Liver (tissue), 9 donors: ENCODE measurements around the gene RPTN. TPM values are rescaled to one million over a fixed set of nuclear protein-coding genes. Genes with fewer than 3 reads are reported as not detected.

Source experiments
- DNase-seq: peaks from one replicate; pipeline ENCODE4 v3.0.0-alpha.2; 2017; ENCODE audit warnings: low spot score
- H3K27ac ChIP-seq, 2 donors: one replicate each; pipeline ENCODE4 v1.7.0; 2013; ENCODE audit warnings: inconsistent platforms in 2 of 2, low read length in 2 of 2, control low read depth in 1 of 2, low read depth in 1 of 2, mild to moderate bottlenecking in 1 of 2
- H3K27me3 ChIP-seq, 4 donors: one replicate each; pipeline versions ENCODE4 v1.6.1 to v1.7.0; 2013; ENCODE audit warnings: low read length in 3 of 4, inconsistent platforms in 1 of 4, mild to moderate bottlenecking in 1 of 4, moderate library complexity in 1 of 4; ENCODE audit not compliant: control insufficient read depth in 4 of 4, insufficient read depth in 4 of 4
- H3K36me3 ChIP-seq, 4 donors: one replicate each; pipeline versions ENCODE4 v1.6.1 to v1.7.0; 2013; ENCODE audit warnings: low read length in 3 of 4, mild to moderate bottlenecking in 3 of 4, low read depth in 1 of 4, moderate library complexity in 1 of 4; ENCODE audit not compliant: control insufficient read depth in 4 of 4, insufficient read depth in 3 of 4
- H3K4me1 ChIP-seq, 4 donors: one replicate each; pipeline versions ENCODE4 v1.6.1 to v1.7.0; 2013; ENCODE audit warnings: low read length in 3 of 4, mild to moderate bottlenecking in 3 of 4, moderate library complexity in 1 of 4; ENCODE audit not compliant: control insufficient read depth in 4 of 4, insufficient read depth in 4 of 4
- H3K4me3 ChIP-seq, 3 donors: one replicate each; pipeline versions ENCODE4 v1.6.1 to v1.7.0; 2013; ENCODE audit warnings: low read length in 3 of 3, control low read depth in 1 of 3, low read depth in 1 of 3, mild to moderate bottlenecking in 1 of 3
- H3K9ac ChIP-seq, 2 donors: one replicate each; pipeline ENCODE4 v1.7.0; 2013; ENCODE audit warnings: low read length in 2 of 2, mild to moderate bottlenecking in 2 of 2, moderate library complexity in 2 of 2, control low read depth in 1 of 2, low read depth in 1 of 2
- H3K9me3 ChIP-seq, 4 donors: one replicate each; pipeline versions ENCODE4 v1.6.1 to v1.7.0; 2013; ENCODE audit warnings: low read length in 3 of 4; ENCODE audit not compliant: control insufficient read depth in 4 of 4
- ATF3 ChIP-seq: IDR thresholded peaks from 2 replicates; pipeline ENCODE4 v1.6.1; 2016; ENCODE audit warnings: antibody characterized with exemption
- CTCF ChIP-seq: fragments of 150-350 bp; IDR thresholded peaks from 2 replicates; pipeline ENCODE4 v1.5.1; 2017; ENCODE audit warnings: improper control_type of control experiment, low read depth, low read length; ENCODE audit not compliant: missing input control
- EGR1 ChIP-seq, 2 donors: IDR thresholded peaks; 2 replicates each; pipeline ENCODE4 v1.6.1; 2016 to 2018; ENCODE audit warnings: antibody characterized with exemption in 2 of 2, low read depth in 2 of 2
- FOXA1 ChIP-seq: IDR thresholded peaks from 2 replicates; pipeline ENCODE4 v1.6.1; 2016; ENCODE audit warnings: antibody characterized with exemption
- FOXA2 ChIP-seq: IDR thresholded peaks from 2 replicates; pipeline ENCODE4 v1.6.1; 2016; ENCODE audit warnings: antibody characterized with exemption
- GABPA ChIP-seq, 2 donors: IDR thresholded peaks in 1 of 2; conservative IDR thresholded peaks in 1 of 2; 2 replicates each; pipeline ENCODE4 v1.6.1; 2016; ENCODE audit warnings: antibody characterized with exemption in 2 of 2, mild to moderate bottlenecking in 1 of 2, moderate library complexity in 1 of 2
- HNF4A ChIP-seq, 2 donors: conservative IDR thresholded peaks; 2 replicates each; pipeline ENCODE4 v1.6.1; 2016; ENCODE audit warnings: antibody characterized with exemption in 2 of 2, mild to moderate bottlenecking in 2 of 2
- HNF4G ChIP-seq: IDR thresholded peaks from 2 replicates; pipeline ENCODE4 v1.6.1; 2016; ENCODE audit warnings: antibody characterized with exemption
- JUND ChIP-seq, 2 donors: IDR thresholded peaks; 2 replicates each; pipeline ENCODE4 v1.6.1; 2016; ENCODE audit warnings: antibody characterized with exemption in 2 of 2
- MAX ChIP-seq: IDR thresholded peaks from 2 replicates; pipeline ENCODE4 v1.6.1; 2016; ENCODE audit warnings: antibody characterized with exemption
- NR2F2 ChIP-seq: IDR thresholded peaks from 2 replicates; pipeline ENCODE4 v1.6.1; 2016; ENCODE audit warnings: antibody characterized with exemption
- RAD21 ChIP-seq, 2 donors: IDR thresholded peaks; 2 replicates each; pipeline ENCODE4 v1.6.1; 2016; ENCODE audit warnings: antibody characterized with exemption in 2 of 2, mild to moderate bottlenecking in 2 of 2
- REST ChIP-seq: IDR thresholded peaks from 2 replicates; pipeline ENCODE4 v1.6.1; 2016; ENCODE audit warnings: antibody characterized with exemption, mild to moderate bottlenecking
- RXRA ChIP-seq, 2 donors: IDR thresholded peaks; 2 replicates each; pipeline ENCODE4 v1.6.1; 2017 to 2018; ENCODE audit warnings: antibody characterized with exemption in 2 of 2, mild to moderate bottlenecking in 1 of 2
- SP1 ChIP-seq: IDR thresholded peaks from 2 replicates; pipeline ENCODE4 v1.6.1; 2018; ENCODE audit warnings: antibody characterized with exemption, mild to moderate bottlenecking
- TAF1 ChIP-seq: conservative IDR thresholded peaks from 2 replicates; pipeline ENCODE4 v1.6.1; 2016; ENCODE audit warnings: antibody characterized with exemption, mild to moderate bottlenecking
- YY1 ChIP-seq: IDR thresholded peaks from 2 replicates; pipeline ENCODE4 v1.6.1; 2016; ENCODE audit warnings: antibody characterized with exemption, mild to moderate bottlenecking
- WGBS: extraction: QIAGEN DNeasy Blood & Tissue Kit; methylation state at CpG from one replicate; pipeline ENCODE4 v1.1.7; 2013; 5-methylcytosine and 5-hydroxymethylcytosine counted together
- polyA plus RNA-seq, 2 donors: library from polyadenylated mRNA; stranded (reverse) in 1 of 2; unstranded in 1 of 2; fragments of 200-250 nt in 1 of 2; fragments of >200 nt in 1 of 2; fragmentation: Nextera tagmentation in 1 of 2; extraction: Ambion mirVana in 1 of 2; gene quantifications; one replicate each; pipeline versions ENCODE4 v1.2.1 to v1.2.3, GENCODE V29; 2013 to 2015
- total RNA-seq, 2 donors: library from RNA; depleted of rRNA; stranded (reverse); fragments of >200 nt; gene quantifications; one replicate each; pipeline ENCODE4 v1.2.3, GENCODE V29; 2014
- donor health status: healthy.
- donor health status: healthy.
- donor health status: healthy.
- donor health status: healthy.
- donor health status: healthy.

RPTN gene
- total and polyA plus RNA-seq, 4 donors: not detected

GRCh38 chr1:152141971-152142584 lies 16.9 kb downstream of the RPTN start:
- H3K36me3 ChIP-seq: no peaks in the 10 kb centered on the region
- no peaks in the 10 kb centered on the region for H3K9me3 ChIP-seq
- H3K9ac ChIP-seq: no peak overlapping the region
- H3K27me3 ChIP-seq: peaks cover 0 to 5% (median 3%) of the 10 kb centered on the region in 4 donors
- no peak overlapping the region for H3K4me3 ChIP-seq
- H3K4me1 ChIP-seq: no peaks in the 10 kb centered on the region
- H3K27ac ChIP-seq: no peak overlapping the region
- TF ChIP-seq RAD21 (IDR thresholded peaks at IDR 0.05) (peak; percentile 84 to 87), NR2F2 (no peak), EGR1 (IDR thresholded peaks at IDR 0.05; ENCODE audit: low read depth in 2 of 2) (no peak), MAX (no peak), REST (no peak), SP1 (no peak), FOXA2 (no peak), CTCF (peak; percentile 58), YY1 (no peak), FOXA1 (no peak), RXRA (IDR thresholded peaks at IDR 0.05) (no peak), HNF4G (no peak), TAF1 (no peak)
- 5% methylated on average over 1 of the region's 1 CpG for WGBS
- peak; percentile 38 for DNase-seq

- peaks cover 0 to 2% (median under 1%) of the 10 kb centered on the region in 4 donors for H3K9me3 ChIP-seq
- no peak for DNase-seq
- peaks cover 0 to 7% (median 4%) of the 10 kb centered on the region in 4 donors for H3K27me3 ChIP-seq
- H3K9ac ChIP-seq: no peak overlapping the region
- no peaks in the 10 kb centered on the region for H3K4me1 ChIP-seq
- no peak overlapping the region for H3K4me3 ChIP-seq
- H3K27ac ChIP-seq: no peak overlapping the region
- H3K36me3 ChIP-seq: no peaks in the 10 kb centered on the region
- TF ChIP-seq FOXA1: no peak
- no peak for TF ChIP-seq ATF3
- TF ChIP-seq FOXA2: no peak
- no peak for TF ChIP-seq JUND (IDR thresholded peaks at IDR 0.05)
- no peak for TF ChIP-seq YY1
- TF ChIP-seq HNF4A (conservative IDR thresholded peaks at IDR 0.05): no peak
- TF ChIP-seq REST: no peak
- no peak for TF ChIP-seq RXRA (IDR thresholded peaks at IDR 0.05)
- no peak for TF ChIP-seq TAF1
- TF ChIP-seq MAX: no peak
- TF ChIP-seq SP1: no peak
- TF ChIP-seq CTCF: no peak
- TF ChIP-seq HNF4G: no peak
- no peak for TF ChIP-seq GABPA (IDR thresholded peaks at IDR 0.05 in 1 of 2, conservative IDR thresholded peaks at IDR 0.05 in 1 of 2)
- TF ChIP-seq RAD21 (IDR thresholded peaks at IDR 0.05): no peak
These were observed 21.8 kb downstream of the RPTN start for GRCh38 chr1:152137215-152137614.
